Measurements from ENCODE around the gene ALX1. TPM values are rescaled to one million over a fixed set of nuclear protein-coding genes. Genes with fewer than 3 reads are reported as not detected.

ALX1 gene
- total RNA-seq, 1 donor from 2014 or later = not detected

GRCh38 chr12:85322715-85323114 lies 42.7 kb downstream of the ALX1 start:
- H3K9me3 Mint-ChIP-seq = no peaks in the 10 kb centered on the region
- no peak for DNase-seq
- no peaks in the 10 kb centered on the region for H3K4me1 Mint-ChIP-seq
- H3K4me3 Mint-ChIP-seq = no peak overlapping the region
- H3K27ac Mint-ChIP-seq = no peak overlapping the region
- H3K36me3 Mint-ChIP-seq (ENCODE audit: low read depth) = no peaks in the 10 kb centered on the region
- intact Hi-C loops (cut with micrococcal nuclease) = no loop called here
- no peaks in the 10 kb centered on the region for H3K27me3 Mint-ChIP-seq

- Mint-ChIP-seq H3K9me3 (no peaks in the 10 kb centered on the region), H3K27me3 (no peaks in the 10 kb centered on the region)
- intact Hi-C loops (cut with micrococcal nuclease) = no loop called here
These were observed 45.4 kb downstream of the ALX1 start for GRCh38 chr12:85325442-85325841.

GRCh38 chr12:85329913-85330312 lies 49.9 kb downstream of the ALX1 start:
- Mint-ChIP-seq H3K36me3 (ENCODE audit: low read depth) (no peaks in the 10 kb centered on the region), H3K4me1 (no peaks in the 10 kb centered on the region), H3K27me3 (no peaks in the 10 kb centered on the region), H3K27ac (no peak overlapping the region), H3K9me3 (no peaks in the 10 kb centered on the region), H3K4me3 (no peak overlapping the region)
- intact Hi-C loops (cut with micrococcal nuclease) = no loop called here
- no peak for DNase-seq

More at GRCh38 chr12:85325442-85325841, 45.4 kb downstream of the ALX1 start:
- no peak for DNase-seq
- Mint-ChIP-seq H3K4me3 (no peak overlapping the region), H3K27ac (no peak overlapping the region), H3K36me3 (ENCODE audit: low read depth) (no peaks in the 10 kb centered on the region), H3K4me1 (no peaks in the 10 kb centered on the region)

GRCh38 chr12:85348779-85349178 lies 68.8 kb downstream of the ALX1 start:
- Mint-ChIP-seq H3K4me3 (no peak overlapping the region), H3K27me3 (no peaks in the 10 kb centered on the region), H3K27ac (no peak overlapping the region), H3K36me3 (ENCODE audit: low read depth) (no peaks in the 10 kb centered on the region), H3K4me1 (no peaks in the 10 kb centered on the region), H3K9me3 (no peaks in the 10 kb centered on the region)
- DNase-seq = no peak
- intact Hi-C loops (cut with micrococcal nuclease) = no loop called here

GRCh38 chr12:85350356-85350755 lies 70.3 kb downstream of the ALX1 start:
- no peaks in the 10 kb centered on the region for H3K4me1 Mint-ChIP-seq
- intact Hi-C loops (cut with micrococcal nuclease) = no loop called here

More at GRCh38 chr12:85350356-85350755, 70.3 kb downstream of the ALX1 start:
- Mint-ChIP-seq H3K27ac (no peak overlapping the region), H3K9me3 (no peaks in the 10 kb centered on the region), H3K27me3 (no peaks in the 10 kb centered on the region), H3K36me3 (ENCODE audit: low read depth) (no peaks in the 10 kb centered on the region), H3K4me3 (no peak overlapping the region)
- DNase-seq = no peak

Other genes with a start within 250 kb of the ALX1 start
- gene TSPAN19, start 243.9 kb upstream of the ALX1 start, total RNA-seq = not detected in 2 replicates
- not detected in 2 replicates for gene LRRIQ1, start 243.9 kb upstream of the ALX1 start, total RNA-seq